SU-DHL-6 (cell line): ENCODE data around the gene ANO7.

Experiments
- H2AFZ ChIP-seq: fragments of 200-600 bp; sonication (generic); 2 replicates; pipeline ENCODE4 v1.6.1; 2014; ENCODE audit warnings: low read depth, mild to moderate bottlenecking, moderate library complexity, mixed read lengths, antibody characterized with exemption, low read length; ENCODE audit not compliant: severe bottlenecking
- H3F3A ChIP-seq: fragments of 200-600 bp; shearing (Covaris generic); 2 replicates; pipeline ENCODE4 v1.6.0; 2016; ENCODE audit warnings: antibody characterized with exemption, mild to moderate bottlenecking; ENCODE audit not compliant: insufficient read depth
- H3K27ac ChIP-seq: fragments of 200-600 bp; sonication (generic); 2 replicates; pipeline ENCODE4 v1.5.1; 2016; ENCODE audit warnings: low read depth, mild to moderate bottlenecking, low read length, moderate library complexity, mixed read lengths
- H3K27me3 ChIP-seq: fragments of 200-600 bp; sonication (generic), shearing (Covaris generic); 2 replicates; pipeline ENCODE4 v1.6.0; 2014; ENCODE audit warnings: mild to moderate bottlenecking, low read length
- H3K36me3 ChIP-seq: fragments of 200-600 bp; sonication (generic); 2 replicates; pipeline ENCODE4 v1.6.1; 2014; ENCODE audit warnings: mild to moderate bottlenecking, low read length, mixed read lengths
- H3K4me2 ChIP-seq: fragments of 300-600, 200-600 bp; shearing (Covaris generic), sonication (generic); 2 replicates; pipeline ENCODE4 v1.6.0; 2014; ENCODE audit warnings: low read length, low read depth, mild to moderate bottlenecking; ENCODE audit not compliant: poor library complexity, severe bottlenecking
- H3K4me3 ChIP-seq: fragments of 200-600 bp; sonication (generic); 2 replicates; pipeline ENCODE4 v1.5.1; 2014; ENCODE audit warnings: antibody characterized with exemption, low read length, mild to moderate bottlenecking, mixed read lengths; ENCODE audit not compliant: insufficient read depth, poor library complexity, severe bottlenecking
- H3K79me2 ChIP-seq: fragments of 200-600 bp; sonication (generic); 2 replicates; pipeline ENCODE4 v1.6.1; 2014; ENCODE audit warnings: mild to moderate bottlenecking, low read length, moderate library complexity; ENCODE audit not compliant: insufficient read depth
- H3K9ac ChIP-seq: fragments of 200-600 bp; sonication (generic); 2 replicates; pipeline ENCODE4 v1.7.0; 2014; ENCODE audit warnings: mild to moderate bottlenecking, low read length
- H3K9me2 ChIP-seq: fragments of 200-600 bp; sonication (generic); replicated peaks from 2 replicates; pipeline ENCODE4 v1.6.1; 2014; ENCODE audit warnings: low read length; ENCODE audit not compliant: insufficient read depth
- H3K9me3 ChIP-seq: fragments of 200-600 bp; sonication (generic); 2 replicates; pipeline ENCODE4 v1.6.1; 2014; ENCODE audit warnings: low read length, mixed read lengths; ENCODE audit not compliant: insufficient read depth
- H4K20me1 ChIP-seq: fragments of 200-600 bp; sonication (generic); 2 replicates; pipeline ENCODE4 v1.6.1; 2014; ENCODE audit warnings: low read depth, mild to moderate bottlenecking, antibody characterized with exemption, low read length, moderate library complexity, mixed read lengths
- EZH2phosphoT487 ChIP-seq: fragments of 200-600 bp; sonication (generic), shearing (Covaris generic); conservative IDR thresholded peaks from 2 replicates; pipeline ENCODE4 v1.6.1; 2018; ENCODE audit warnings: mild to moderate bottlenecking, antibody characterized with exemption, low read length, moderate library complexity, mixed read lengths
- TF ChIP-seq, protein P1 (sequence below): fragments of 200-600 bp; sonication (generic); IDR thresholded peaks from one replicate; pipeline ENCODE4 v1.5.1; 2017; ENCODE audit warnings: antibody characterized with exemption, mild to moderate bottlenecking, low read length, moderate library complexity; ENCODE audit not compliant: insufficient read depth, poor library complexity, severe bottlenecking

ANO7 gene

DNA sequence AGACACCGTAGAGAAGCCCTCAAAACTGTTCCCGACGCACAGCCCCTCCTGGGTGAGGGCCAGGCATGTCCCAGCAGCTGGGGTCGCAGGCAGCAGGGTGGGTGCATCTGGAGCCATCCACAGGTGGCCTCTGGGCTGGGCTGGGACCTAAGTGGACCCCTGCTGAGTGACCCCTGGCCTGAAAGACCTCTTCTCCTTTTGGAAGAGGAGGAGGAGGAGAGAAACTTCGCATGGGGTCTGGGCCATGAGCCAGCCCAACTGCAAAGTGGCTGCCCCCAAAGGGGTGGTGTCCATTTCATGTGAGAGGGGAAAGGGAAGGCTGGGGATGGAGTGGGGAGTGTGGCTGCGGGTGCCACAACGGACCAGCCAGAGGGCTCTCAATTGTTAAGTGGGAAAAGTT is 25.1 kb downstream of the ANO7 start:
- Histone ChIP-seq H3K9me3 (no peaks in the 10 kb centered on the region), H3K9ac (no peak overlapping the region), H3K27ac (no peak overlapping the region), H3K36me3 (no peaks in the 10 kb centered on the region), H3F3A (0 out of 2 replicates have a peak, but pooled peaks cover 1% of the 10 kb centered on the region), H3K27me3 (no peaks in the 10 kb centered on the region), H3K4me2 (no peak overlapping the region), H4K20me1 (no peaks in the 10 kb centered on the region), H2AFZ (no peak overlapping the region), H3K9me2 (no peaks in the 10 kb centered on the region), H3K79me2 (no peaks in the 10 kb centered on the region), H3K4me3 (no peak overlapping the region)
- TF ChIP-seq, protein P1, sequence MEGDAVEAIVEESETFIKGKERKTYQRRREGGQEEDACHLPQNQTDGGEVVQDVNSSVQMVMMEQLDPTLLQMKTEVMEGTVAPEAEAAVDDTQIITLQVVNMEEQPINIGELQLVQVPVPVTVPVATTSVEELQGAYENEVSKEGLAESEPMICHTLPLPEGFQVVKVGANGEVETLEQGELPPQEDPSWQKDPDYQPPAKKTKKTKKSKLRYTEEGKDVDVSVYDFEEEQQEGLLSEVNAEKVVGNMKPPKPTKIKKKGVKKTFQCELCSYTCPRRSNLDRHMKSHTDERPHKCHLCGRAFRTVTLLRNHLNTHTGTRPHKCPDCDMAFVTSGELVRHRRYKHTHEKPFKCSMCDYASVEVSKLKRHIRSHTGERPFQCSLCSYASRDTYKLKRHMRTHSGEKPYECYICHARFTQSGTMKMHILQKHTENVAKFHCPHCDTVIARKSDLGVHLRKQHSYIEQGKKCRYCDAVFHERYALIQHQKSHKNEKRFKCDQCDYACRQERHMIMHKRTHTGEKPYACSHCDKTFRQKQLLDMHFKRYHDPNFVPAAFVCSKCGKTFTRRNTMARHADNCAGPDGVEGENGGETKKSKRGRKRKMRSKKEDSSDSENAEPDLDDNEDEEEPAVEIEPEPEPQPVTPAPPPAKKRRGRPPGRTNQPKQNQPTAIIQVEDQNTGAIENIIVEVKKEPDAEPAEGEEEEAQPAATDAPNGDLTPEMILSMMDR: no peak
- TF ChIP-seq EZH2phosphoT487: no peak

DNA sequence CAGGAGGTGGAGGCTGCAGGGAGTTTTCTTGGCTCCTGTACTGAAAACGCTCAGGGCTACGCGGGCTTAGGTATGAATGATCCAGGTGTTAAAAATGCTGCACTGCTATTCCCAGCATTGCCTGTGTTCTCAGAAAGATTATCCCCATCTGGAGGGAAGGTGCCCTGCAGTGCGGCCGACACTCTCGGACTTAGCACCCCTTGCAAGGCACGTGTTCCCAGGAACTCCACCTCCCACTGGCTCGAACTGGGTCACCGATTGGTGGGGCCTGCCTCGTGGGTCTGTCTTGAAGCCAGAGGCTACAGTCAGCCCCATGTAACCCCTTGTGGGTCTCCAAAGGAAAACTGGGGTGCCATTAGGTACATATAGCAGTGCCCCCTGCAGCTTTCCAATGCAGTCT is 25.7 kb downstream of the ANO7 start:
- no peak overlapping the region for H3K9ac ChIP-seq
- no peaks in the 10 kb centered on the region for H4K20me1 ChIP-seq
- 0 out of 2 replicates have a peak, but pooled peaks cover 3% of the 10 kb centered on the region for H3F3A ChIP-seq
- no peak overlapping the region for H2AFZ ChIP-seq
- H3K27ac ChIP-seq: no peak overlapping the region
- H3K4me3 ChIP-seq: no peak overlapping the region
- TF ChIP-seq EZH2phosphoT487: no peak
- TF ChIP-seq, protein P1: no peak
- no peaks in the 10 kb centered on the region for H3K36me3 ChIP-seq
- H3K4me2 ChIP-seq: no peak overlapping the region
- no peaks in the 10 kb centered on the region for H3K9me2 ChIP-seq
- no peaks in the 10 kb centered on the region for H3K9me3 ChIP-seq
- no peaks in the 10 kb centered on the region for H3K27me3 ChIP-seq
- no peaks in the 10 kb centered on the region for H3K79me2 ChIP-seq

DNA sequence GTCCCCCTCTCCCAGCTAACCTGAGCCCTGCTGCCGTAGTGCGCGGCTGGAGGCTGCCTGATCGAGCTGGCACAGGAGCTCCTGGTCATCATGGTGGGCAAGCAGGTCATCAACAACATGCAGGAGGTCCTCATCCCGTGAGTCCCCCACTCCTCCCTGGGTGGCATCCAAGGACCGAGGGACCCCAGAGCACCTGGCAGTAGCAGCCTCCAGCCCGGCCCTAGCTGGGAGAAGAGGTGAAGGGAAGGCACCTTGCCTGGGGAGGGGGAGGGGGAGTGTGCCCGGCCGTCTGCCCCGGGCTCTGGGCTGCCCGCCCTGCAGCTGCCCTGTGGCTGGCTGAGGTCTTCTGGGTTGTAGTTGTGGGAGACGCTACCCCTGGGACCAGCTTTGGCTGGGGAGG is 26.3 kb downstream of the ANO7 start:
- H3K4me2 ChIP-seq: no peak overlapping the region
- TF ChIP-seq, protein P1: no peak
- TF ChIP-seq EZH2phosphoT487: no peak
- no peaks in the 10 kb centered on the region for H3K27me3 ChIP-seq

More for the DNA sequence above, 26.3 kb downstream of the ANO7 start:
- no peaks in the 10 kb centered on the region for H3K9me2 ChIP-seq
- H3K36me3 ChIP-seq: no peaks in the 10 kb centered on the region
- 0 out of 2 replicates have a peak, but pooled peaks cover 3% of the 10 kb centered on the region for H3F3A ChIP-seq
- no peak overlapping the region for H3K9ac ChIP-seq
- no peak overlapping the region for H3K4me3 ChIP-seq
- H3K27ac ChIP-seq: no peak overlapping the region
- no peaks in the 10 kb centered on the region for H4K20me1 ChIP-seq
- H2AFZ ChIP-seq: no peak overlapping the region
- no peaks in the 10 kb centered on the region for H3K79me2 ChIP-seq
- H3K9me3 ChIP-seq: no peaks in the 10 kb centered on the region
